ENCODE data around the gene MCFD2.

The MCFD2 gene

GRCh38 chr2:46872902-46873603 lies 42.6 kb downstream of the MCFD2 start:
- no peak for DNase-seq

- no peak for DNase-seq
Measured at GRCh38 chr2:46871976-46872381, 43.6 kb downstream of the MCFD2 start.

DNA sequence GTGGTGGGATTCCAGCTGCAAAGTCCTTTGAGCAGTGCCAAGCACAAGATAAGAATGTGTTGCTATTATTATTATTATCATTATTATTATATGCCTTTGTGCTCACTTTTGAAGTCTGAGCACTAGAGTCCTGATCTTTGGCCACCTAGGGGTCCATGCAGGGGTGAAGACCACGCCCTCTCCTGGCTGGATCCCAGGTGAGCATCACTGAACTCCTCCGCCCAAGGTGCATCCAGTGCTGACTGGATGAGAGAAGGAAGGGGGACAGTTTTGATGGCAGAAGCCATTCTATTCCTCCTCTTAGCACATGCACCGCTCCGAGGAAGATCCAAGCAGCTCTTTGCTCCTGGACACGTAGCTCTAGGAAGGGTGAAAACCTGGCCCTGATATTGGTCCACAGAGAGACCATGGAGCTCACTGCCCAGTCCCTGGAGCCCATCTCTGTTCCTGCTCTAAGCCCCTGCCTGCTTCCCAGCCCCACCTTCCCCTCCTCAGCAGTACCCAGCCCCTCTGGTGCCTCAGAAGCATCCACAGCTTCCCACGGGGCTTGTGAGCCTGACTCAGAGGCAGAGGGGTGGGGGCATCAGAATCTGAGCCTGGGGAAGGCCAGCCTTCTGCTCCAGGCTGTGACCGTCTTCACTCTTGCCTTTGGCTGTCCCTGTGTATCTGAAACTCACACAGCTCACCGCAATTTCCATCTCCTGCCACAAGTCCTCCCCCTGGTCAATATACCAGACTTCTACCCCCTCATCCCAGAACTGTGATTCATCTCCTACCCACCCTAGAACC lies 45.4 kb downstream of the MCFD2 start:
- no peak for DNase-seq

DNA sequence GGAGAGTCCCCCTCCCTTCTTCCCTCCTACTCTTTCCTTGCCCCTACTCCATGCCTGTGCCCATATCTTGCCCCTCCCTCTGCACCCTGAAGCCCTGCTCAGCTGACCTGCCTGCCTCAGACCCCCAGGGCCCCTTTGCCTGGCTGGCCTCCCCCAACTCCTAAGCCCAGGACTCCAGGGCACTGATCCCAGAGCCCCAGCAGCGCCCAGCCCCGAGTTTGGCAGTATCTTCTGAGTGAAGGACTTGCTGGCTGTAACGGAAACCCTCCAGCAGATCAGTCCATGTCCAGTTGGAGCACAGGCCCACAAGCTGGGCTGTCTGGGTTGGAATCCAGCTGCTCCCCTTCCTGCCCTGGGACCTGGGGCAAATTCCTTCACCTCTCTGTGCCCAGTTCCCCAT lies 46.0 kb downstream of the MCFD2 start:
- DNase-seq: no peak

GRCh38 chr2:46866770-46867246 lies 48.8 kb downstream of the MCFD2 start:
- DNase-seq: no peak

GRCh38 chr2:46865181-46865970 lies 50.2 kb downstream of the MCFD2 start:
- DNase-seq: no peak

GRCh38 chr2:46863882-46864281 lies 51.7 kb downstream of the MCFD2 start:
- DNase-seq: no peak

- DNase-seq: no peak
Measured at GRCh38 chr2:46862514-46862913, 53.1 kb downstream of the MCFD2 start.

GRCh38 chr2:46861916-46862315 lies 53.7 kb downstream of the MCFD2 start:
- no peak for DNase-seq

GRCh38 chr2:46859482-46859881 lies 56.1 kb downstream of the MCFD2 start:
- no peak for DNase-seq

- no peak for DNase-seq
Measured at GRCh38 chr2:46858702-46859090, 56.9 kb downstream of the MCFD2 start.

DNA sequence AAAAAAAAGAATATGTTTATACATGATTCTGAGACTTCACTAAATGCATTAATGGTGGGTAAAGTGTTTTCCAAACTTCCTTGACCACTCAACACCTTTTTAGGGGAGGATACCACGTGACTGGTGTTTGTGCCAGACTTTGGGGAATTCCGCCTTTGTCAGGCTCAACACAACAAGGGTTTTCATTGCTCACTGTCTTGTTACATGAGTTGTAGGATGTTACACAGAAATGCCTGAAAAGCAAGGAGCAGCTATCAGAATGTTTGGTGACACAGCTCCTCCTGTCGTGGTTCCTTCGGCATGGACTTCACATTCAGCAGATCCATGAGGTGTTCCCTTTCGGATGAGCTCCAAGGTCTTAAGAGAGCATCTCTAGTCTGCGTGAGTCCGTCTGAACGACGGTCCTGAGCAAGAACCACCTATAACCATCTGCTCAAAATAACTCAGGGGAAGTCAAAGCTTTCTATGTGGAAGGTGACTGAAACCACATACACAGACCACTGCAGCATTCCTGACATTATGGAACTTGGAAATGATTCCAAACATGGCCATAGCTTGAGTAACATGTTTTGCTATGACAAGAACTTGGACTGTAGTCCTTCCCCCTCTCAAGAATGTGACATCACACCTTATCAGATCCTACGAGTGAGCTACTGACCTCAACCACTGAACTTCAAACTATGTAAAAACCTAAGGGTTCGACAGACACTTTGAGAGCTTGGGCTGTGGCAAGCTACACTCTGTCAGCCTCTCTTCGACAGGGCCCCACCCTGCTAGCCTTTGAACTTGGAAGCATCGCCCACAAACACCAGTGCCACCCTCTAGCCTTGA lies 57.5 kb downstream of the MCFD2 start:
- no peak for DNase-seq

- DNase-seq: no peak
Measured at GRCh38 chr2:46856336-46856735, 59.3 kb downstream of the MCFD2 start.

DNA sequence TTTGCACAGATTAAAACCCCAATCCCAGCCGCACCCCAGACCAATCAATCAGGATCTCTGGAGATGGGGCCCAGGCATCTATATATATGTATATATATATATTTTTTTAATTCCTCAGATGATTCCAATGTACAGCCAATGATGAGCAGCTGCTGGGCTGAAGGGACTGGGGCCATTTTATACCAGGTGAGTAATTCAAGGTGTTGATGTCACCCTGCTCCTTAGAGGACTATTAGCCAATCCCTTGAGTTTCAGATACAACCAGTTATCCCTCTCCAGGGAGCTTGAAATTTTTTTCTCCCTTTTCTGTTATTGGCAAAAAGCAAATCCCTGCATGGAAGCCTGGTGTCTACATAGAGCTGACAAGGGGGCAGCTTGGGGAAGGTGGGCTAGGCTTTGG lies 59.8 kb downstream of the MCFD2 start:
- DNase-seq: no peak

DNA sequence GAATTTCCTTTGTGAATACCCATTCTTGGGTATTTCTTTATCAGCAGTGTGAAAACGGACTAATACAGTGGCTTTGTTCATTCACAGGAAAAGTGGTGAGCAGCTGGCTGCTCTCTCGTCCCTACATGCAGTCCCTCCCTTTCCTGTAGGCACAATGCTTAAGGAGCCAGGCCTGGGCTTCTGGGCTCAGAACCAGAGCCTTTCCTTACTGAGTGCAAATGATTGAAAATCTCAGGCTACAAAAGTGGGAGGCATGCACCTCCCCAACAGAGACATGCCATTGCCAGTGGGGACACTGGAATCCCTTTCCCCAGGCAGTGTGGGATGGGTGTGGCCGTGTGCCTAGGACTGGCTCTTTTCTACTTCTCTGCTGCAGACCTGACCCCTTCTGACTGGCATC lies 61.3 kb downstream of the MCFD2 start:
- no peak for DNase-seq

DNA sequence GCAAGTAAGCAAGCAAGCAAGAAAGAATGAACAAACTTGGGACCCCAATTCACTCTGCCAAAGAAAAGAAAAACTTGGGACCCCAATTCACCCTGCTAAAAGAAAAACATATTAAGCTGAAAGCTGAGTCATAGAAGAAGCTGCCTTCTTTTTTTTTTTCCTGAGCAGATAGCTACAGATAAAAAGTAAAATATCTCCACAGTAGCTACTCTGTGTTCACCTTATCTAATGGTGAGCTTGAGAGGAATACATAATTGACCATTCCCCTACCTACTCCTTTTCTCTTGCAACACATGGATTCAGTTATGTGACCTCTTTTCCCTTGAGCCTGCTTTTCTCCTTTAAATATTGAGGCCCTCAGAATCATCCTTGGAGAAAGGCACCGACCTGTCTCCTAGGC lies 63.0 kb downstream of the MCFD2 start:
- DNase-seq: no peak

- no peak for DNase-seq
Measured at GRCh38 chr2:46852124-46852523, 63.5 kb downstream of the MCFD2 start.
